GM12878 (cell line): Measurements from ENCODE around the gene CCM2. TPM values are rescaled to one million over a fixed set of nuclear protein-coding genes. Genes with fewer than 3 reads are reported as not detected.

Experiments used
- ATAC-seq: fragments of 200-7000 bp; cut with Tn5 transposase; 3 replicates; pipeline ENCODE4 v1.9.1; 2020; ENCODE audit warnings: mild to moderate bottlenecking, moderate library complexity
- BruUV-seq: library from RNA; stranded (reverse); fragments of 400-500 nt; replicated peaks from 2 replicates; lab custom pipeline; 2021; lab: Mats Ljungman, UMichigan
- CTCF ChIA-PET: fragments of 300-600 bp; sonication (Branson Sonifier 250); formaldehyde crosslinking; extraction: SDS; loops from one replicate; lab custom pipeline; 2021; ENCODE audit warnings: inconsistent platforms; lab: Yijun Ruan, JAX
- POLR2A ChIA-PET: fragments of 350-600 bp; formaldehyde crosslinking; extraction: SDS; loops from one replicate; lab custom pipeline; 2021; ENCODE audit warnings: inconsistent platforms; lab: Charles Lee
- RAD21 ChIA-PET: fragments of 300-600 bp; sonication (Branson Sonifier 250); formaldehyde crosslinking; loops from one replicate; lab custom pipeline; 2023; ENCODE audit warnings: antibody characterized with exemption; ENCODE audit not compliant: unreplicated experiment; lab: Charles Lee
- SMC1A ChIA-PET: fragments of 300-600 bp; sonication (Branson Sonifier 250); formaldehyde crosslinking; loops from one replicate; lab custom pipeline; 2023; ENCODE audit not compliant: unreplicated experiment, uncharacterized antibody; lab: Charles Lee
- DNase-seq: peaks from one replicate; pipeline ENCODE4 v3.0.0-alpha.2; 2011; ENCODE audit warnings: low read depth, low spot score
- FAIRE-seq: peaks from 3 replicates; lab custom pipeline; 2011; peaks lifted over from hg19 to GRCh38; lab: Jason Lieb, UNC
- H2AFZ ChIP-seq: 2 replicates; pipeline ENCODE4 v1.6.0; 2011; ENCODE audit warnings: low read depth, low read length, control low read depth; ENCODE audit not compliant: control insufficient read depth
- H3K27ac ChIP-seq: 2 replicates; pipeline ENCODE4 v1.5.1; 2011; ENCODE audit warnings: control low read depth; ENCODE audit not compliant: control insufficient read depth, insufficient read depth
- H3K27me3 ChIP-seq, 2 experiments: replicated peaks in 1 of 2; 2 replicates each; pipeline versions ENCODE4 v1.6.0 to v1.6.1; 2011; ENCODE audit warnings: low read length in 1 of 2; ENCODE audit not compliant: control insufficient read depth in 2 of 2, insufficient read depth in 2 of 2
- H3K36me3 ChIP-seq, 2 experiments: 2 replicates each; pipeline ENCODE4 v1.5.1; 2011; ENCODE audit warnings: low read length in 1 of 2; ENCODE audit not compliant: control insufficient read depth in 2 of 2, insufficient read depth in 2 of 2
- H3K4me1 ChIP-seq: 2 replicates; pipeline ENCODE4 v1.6.1; 2011; ENCODE audit warnings: mild to moderate bottlenecking, low read length, moderate library complexity, mixed read lengths; ENCODE audit not compliant: control insufficient read depth, insufficient read depth
- H3K4me2 ChIP-seq: 2 replicates; pipeline ENCODE4 v1.6.0; 2011; ENCODE audit warnings: control low read depth; ENCODE audit not compliant: control insufficient read depth, insufficient read depth
- H3K4me3 ChIP-seq: fragments of 200-600 bp; sonication (generic); 2 replicates; pipeline ENCODE4 v1.5.1; 2016
- H3K79me2 ChIP-seq: 2 replicates; pipeline ENCODE4 v1.6.0; 2011; ENCODE audit warnings: low read length; ENCODE audit not compliant: control insufficient read depth, insufficient read depth
- H3K9ac ChIP-seq: 2 replicates; pipeline ENCODE4 v1.8.0; 2011; ENCODE audit warnings: low read length, control low read depth, mixed read lengths; ENCODE audit not compliant: control insufficient read depth, insufficient read depth
- H3K9me3 ChIP-seq: replicated peaks from 3 replicates; pipeline ENCODE4 v1.5.1; 2011; ENCODE audit warnings: mild to moderate bottlenecking, low read length; ENCODE audit not compliant: control insufficient read depth, insufficient read depth
- H4K20me1 ChIP-seq: 2 replicates; pipeline ENCODE4 v1.6.0; 2011; ENCODE audit not compliant: control insufficient read depth, insufficient read depth
- BCL11A ChIP-seq: IDR thresholded peaks from 2 replicates; pipeline ENCODE4 v1.6.1; 2011; ENCODE audit warnings: low read depth, low read length
- CHD1 ChIP-seq: IDR thresholded peaks from 2 replicates; pipeline ENCODE4 v1.6.1; 2012; ENCODE audit warnings: low read depth, low read length, improper control_type of control experiment
- MYC ChIP-seq: IDR thresholded peaks from 2 replicates; pipeline ENCODE4 v1.6.1; 2011; ENCODE audit warnings: mild to moderate bottlenecking, low read length, moderate library complexity, inconsistent platforms; ENCODE audit not compliant: insufficient read depth, insufficient replicate concordance, insufficient read length, severe bottlenecking
- RELA ChIP-seq: fragments of 450-650 bp; IDR thresholded peaks from 2 replicates; pipeline ENCODE4 v1.8.0; 2014; ENCODE audit warnings: borderline replicate concordance; ENCODE audit not compliant: partially characterized antibody
- TARDBP ChIP-seq: IDR thresholded peaks from 2 replicates; pipeline ENCODE4 v1.6.1; 2016; ENCODE audit warnings: borderline replicate concordance
- USF2 ChIP-seq: IDR thresholded peaks from 2 replicates; pipeline ENCODE4 v1.6.1; 2011; ENCODE audit warnings: low read depth, low read length, improper control_type of control experiment, borderline replicate concordance
- ZBTB4 ChIP-seq: fragments of 450-650 bp; formaldehyde crosslinking; IDR thresholded peaks from 2 replicates; pipeline ENCODE4 v1.4.0; 2022; ENCODE audit warnings: mild to moderate bottlenecking, moderate library complexity
- ZNF592 ChIP-seq: fragments of 450-650 bp; IDR thresholded peaks from 2 replicates; pipeline ENCODE4 v1.6.1; 2017; ENCODE audit warnings: mild to moderate bottlenecking, moderate library complexity
- WGBS: methylation state at CpG from one replicate; pipeline ENCODE4 v1.1.6; 2016; ENCODE audit warnings: low lambda C conversion rate; ENCODE audit not compliant: insufficient replicate concordance, insufficient coverage; ENCODE audit errors: missing lambda C conversion rate; 5-methylcytosine and 5-hydroxymethylcytosine counted together
- in situ Hi-C: fragments of 300-500 bp; cut with MboI; formaldehyde crosslinking; loops from 9 replicates; pipeline ENCODE4 v1.14.3; 2018; ENCODE audit warnings: mixed read lengths
- intact Hi-C: fragments of 100-400 bp; cut with micrococcal nuclease; formaldehyde crosslinking; loops from one replicate; pipeline ENCODE4 v1.14.2; 2022; ENCODE audit not compliant: unreplicated experiment
- polyA plus RNA-seq, 11 experiments: library from polyadenylated mRNA; depleted of rRNA in 4 of 11; unstranded in 6 of 11; stranded (reverse) in 5 of 11; fragments of >200 nt; fragmentation: Nextera tagmentation in 4 of 11; fragmentation: Illumina TruSeq in 1 of 11; extraction: Ambion mirVana in 4 of 11; extraction: Trizol in 1 of 11; gene quantifications; 1 replicate in 1 of 11; 2 replicates in 10 of 11; pipeline versions ENCODE4 v1.2.1 to v1.2.3, GENCODE V29; 2011 to 2016; ENCODE audit warnings: inconsistent platforms in 2 of 11, missing spikeins in 2 of 11, low read depth in 1 of 11
- total RNA-seq, 4 experiments: library from RNA; depleted of rRNA in 3 of 4; stranded (reverse); fragments of >200 nt in 3 of 4; fragmentation: Illumina TruSeq in 1 of 4; extraction: Trizol in 1 of 4; gene quantifications; 2 replicates each; pipeline versions ENCODE4 v1.2.1 to v1.2.3, GENCODE V29; 2013 to 2021

CCM2 gene
- total and polyA plus RNA-seq, 10 of the 15 experiments (the other 5 are each of a cell fraction or from before 2014, with no cell fraction given), result 1.00 to 82.3 (median 48.7) TPM

GRCh38 chr7:45086331-45087065, 86.5 kb downstream of the CCM2 start (continued):
- TF ChIP-seq TARDBP (no peak), RELA (no peak), MYC (no peak)
- TF ChIP-seq, all 136 proteins: peak for 0

GRCh38 chr7:45087301-45088145, 87.5 kb downstream of the CCM2 start:
- H3K4me3 ChIP-seq, result no peak overlapping the region
- intact Hi-C loops, result no loop called here
- ATAC-seq (no peak), FAIRE-seq (no peak), DNase-seq (no peak)
- H3K9me3 ChIP-seq, result no peaks in the 10 kb centered on the region
- SMC1A ChIA-PET, result interaction anchor here (0.9 to 1.0 kb wide), 2 partner anchors 41 to 114 kb away, joined by 3 to 4 read pairs; no protein-coding TSS in a partner anchor
- no peaks in the 10 kb centered on the region for H4K20me1 ChIP-seq
- POLR2A ChIA-PET, result no interaction called here
- no peak overlapping the region for H3K9ac ChIP-seq
- H3K79me2 ChIP-seq, result no peaks in the 10 kb centered on the region
- H2AFZ ChIP-seq, result no peak overlapping the region
- no peaks in the 10 kb centered on the region for H3K36me3 ChIP-seq
- CTCF ChIA-PET, result interaction anchor here (0.7 kb wide), 1 partner anchor 114 kb away, joined by 3 read pairs; no protein-coding TSS in a partner anchor
- no TSS peak for BruUV-seq
- no peak overlapping the region for H3K27ac ChIP-seq
- H3K4me1 ChIP-seq, result no peaks in the 10 kb centered on the region
- H3K27me3 ChIP-seq, result peaks cover 2% of the 10 kb centered on the region in 2 experiments; a peak in 3 of 4 replicates
- RAD21 ChIA-PET, result no interaction called here
- in situ Hi-C loops, result no loop called here
- WGBS, result 68% methylated on average over 6 of the region's 6 CpGs
- H3K4me2 ChIP-seq, result no peak overlapping the region
- no peak for TF ChIP-seq MYC
- TF ChIP-seq USF2, result no peak
- no peak for TF ChIP-seq CHD1
- TF ChIP-seq BCL11A, result no peak
- no peak for TF ChIP-seq ZNF592
- no peak for TF ChIP-seq ZBTB4 (CRISPR knock-in tag)
